Nephron (organoid): ENCODE measurements around the gene FAM200A.
"Not testable (repeated sequence)": the region's sequence is repeated elsewhere in the genome, so short reads cannot be mapped to it uniquely, and the experiment has no call there.

Experiments used
- H3K27ac Mint-ChIP-seq, 3 experiments: 2 replicates each; pipeline ENCODE4 v1.8.0; 2020; ENCODE audit warnings: mixed read lengths in 3 of 3, mild to moderate bottlenecking in 2 of 3, moderate library complexity in 1 of 3
- H3K27me3 Mint-ChIP-seq: 2 replicates; pipeline ENCODE4 v1.8.0; 2021; ENCODE audit warnings: low read depth, mild to moderate bottlenecking, moderate library complexity, mixed read lengths
- H3K36me3 Mint-ChIP-seq: 2 replicates; pipeline ENCODE4 v1.8.0; 2020; ENCODE audit warnings: low read depth, mixed read lengths
- H3K4me1 Mint-ChIP-seq: 2 replicates; pipeline ENCODE4 v1.8.0; 2020; ENCODE audit warnings: mixed read lengths
- H3K4me3 Mint-ChIP-seq, 3 experiments: 2 replicates each; pipeline ENCODE4 v1.8.0; 2020; ENCODE audit warnings: mild to moderate bottlenecking in 3 of 3, mixed read lengths in 3 of 3, moderate library complexity in 2 of 3
- H3K9me3 Mint-ChIP-seq: 2 replicates; pipeline ENCODE4 v1.8.0; 2020; ENCODE audit warnings: mixed read lengths
- TF ChIP-seq, protein P1 (sequence below), 3 experiments: fragments of 200-600 bp; sonication (generic); IDR thresholded peaks; one replicate each; pipeline ENCODE4 v1.5.0; 2021; ENCODE audit warnings: antibody characterized with exemption in 3 of 3; ENCODE audit not compliant: unreplicated experiment in 3 of 3

FAM200A gene

DNA sequence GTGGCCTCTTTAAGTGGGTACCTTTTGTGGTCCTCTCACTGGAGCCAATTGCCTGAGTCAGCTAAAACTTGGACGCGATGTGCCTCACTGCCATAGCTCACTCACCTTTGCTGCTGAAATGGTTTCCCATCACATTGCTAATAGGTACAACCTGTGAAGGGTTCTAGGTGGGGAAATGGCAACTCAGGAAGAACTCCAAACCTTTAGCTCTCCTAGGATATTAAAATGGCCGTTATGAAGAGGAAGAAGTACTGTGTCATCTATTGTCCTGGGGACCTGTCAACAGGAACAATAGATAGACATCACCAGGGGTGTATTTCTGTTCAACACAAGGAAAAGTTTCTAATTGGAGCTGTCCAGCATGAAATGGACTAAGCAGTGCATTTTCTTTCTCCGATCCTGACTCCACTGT, 5.3 kb upstream of the FAM200A start:
- H3K36me3 Mint-ChIP-seq, result peaks cover 36% of the 10 kb centered on the region
- peak overlapping the region; percentile 90 to 99 (median 97) for H3K27ac Mint-ChIP-seq
- H3K4me3 Mint-ChIP-seq, result peak overlapping the region; percentile 95 to 98 (median 97)
- no peaks in the 10 kb centered on the region for H3K9me3 Mint-ChIP-seq
- no peaks in the 10 kb centered on the region for H3K27me3 Mint-ChIP-seq
- TF ChIP-seq, protein P1, sequence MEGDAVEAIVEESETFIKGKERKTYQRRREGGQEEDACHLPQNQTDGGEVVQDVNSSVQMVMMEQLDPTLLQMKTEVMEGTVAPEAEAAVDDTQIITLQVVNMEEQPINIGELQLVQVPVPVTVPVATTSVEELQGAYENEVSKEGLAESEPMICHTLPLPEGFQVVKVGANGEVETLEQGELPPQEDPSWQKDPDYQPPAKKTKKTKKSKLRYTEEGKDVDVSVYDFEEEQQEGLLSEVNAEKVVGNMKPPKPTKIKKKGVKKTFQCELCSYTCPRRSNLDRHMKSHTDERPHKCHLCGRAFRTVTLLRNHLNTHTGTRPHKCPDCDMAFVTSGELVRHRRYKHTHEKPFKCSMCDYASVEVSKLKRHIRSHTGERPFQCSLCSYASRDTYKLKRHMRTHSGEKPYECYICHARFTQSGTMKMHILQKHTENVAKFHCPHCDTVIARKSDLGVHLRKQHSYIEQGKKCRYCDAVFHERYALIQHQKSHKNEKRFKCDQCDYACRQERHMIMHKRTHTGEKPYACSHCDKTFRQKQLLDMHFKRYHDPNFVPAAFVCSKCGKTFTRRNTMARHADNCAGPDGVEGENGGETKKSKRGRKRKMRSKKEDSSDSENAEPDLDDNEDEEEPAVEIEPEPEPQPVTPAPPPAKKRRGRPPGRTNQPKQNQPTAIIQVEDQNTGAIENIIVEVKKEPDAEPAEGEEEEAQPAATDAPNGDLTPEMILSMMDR (IDR thresholded peaks at IDR 0.05; ENCODE audit: unreplicated experiment in 3 of 3), result no peak
- H3K4me1 Mint-ChIP-seq, result peaks cover 29% of the 10 kb centered on the region

DNA sequence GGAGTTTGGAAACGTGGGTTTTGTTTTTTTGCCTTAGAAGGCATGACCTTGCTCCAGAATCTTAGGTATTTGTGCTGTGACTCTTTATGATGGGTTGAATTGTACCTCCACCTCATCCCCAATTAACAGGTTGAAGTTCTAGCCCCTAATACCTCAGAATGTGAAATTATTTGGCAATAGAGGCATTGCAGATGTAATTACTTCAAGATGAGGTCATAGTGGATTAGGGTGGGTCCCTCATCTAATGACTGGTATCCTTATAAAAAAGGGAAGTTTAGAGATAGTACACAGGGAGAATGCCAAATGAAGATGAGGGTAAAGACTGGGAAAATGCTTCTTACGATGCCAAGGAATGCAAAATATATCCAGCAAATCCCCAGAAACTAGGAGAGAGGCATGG, 3.0 kb upstream of the FAM200A start:
- TF ChIP-seq, protein P1 (IDR thresholded peaks at IDR 0.05; ENCODE audit: unreplicated experiment in 3 of 3), result no peak
- H3K4me3 Mint-ChIP-seq, result peak overlapping the region; percentile 9 to 72 (median 54)

DNA sequence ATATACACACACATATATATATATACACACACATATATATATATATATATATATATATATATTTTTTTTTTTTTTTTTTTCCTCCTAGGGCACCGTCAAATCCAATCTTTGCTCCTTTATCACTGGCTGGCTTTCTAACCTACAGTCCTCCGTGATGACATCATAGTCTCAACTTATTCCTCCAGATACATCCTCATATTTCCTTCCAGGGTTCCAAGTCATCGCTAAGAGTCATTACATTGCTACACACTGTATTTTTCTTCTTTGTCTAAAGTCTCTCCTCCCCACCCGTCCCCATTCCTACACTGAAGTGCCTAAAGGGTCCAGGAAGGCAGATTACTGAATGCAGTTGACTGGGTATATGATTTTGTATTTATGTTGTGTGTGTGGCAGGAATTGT, 1.1 kb upstream of the FAM200A start:
- Mint-ChIP-seq H3K27me3 (no peaks in the 10 kb centered on the region), H3K4me3 (peak overlapping the region; percentile 73 to 96 (median 73)), H3K27ac (peak overlapping the region in 1 of 3 experiments; percentile 84), H3K36me3 (peaks cover 55% of the 10 kb centered on the region), H3K9me3 (peaks cover 13% of the 10 kb centered on the region), H3K4me1 (peaks cover 24% of the 10 kb centered on the region)
- TF ChIP-seq, protein P1 (IDR thresholded peaks at IDR 0.05; ENCODE audit: unreplicated experiment in 3 of 3), result no peak

More for the DNA sequence above, 3.0 kb upstream of the FAM200A start:
- H3K36me3 Mint-ChIP-seq, result peaks cover 38% of the 10 kb centered on the region
- no peak overlapping the region for H3K27ac Mint-ChIP-seq
- H3K9me3 Mint-ChIP-seq, result peaks cover 4% of the 10 kb centered on the region
- H3K4me1 Mint-ChIP-seq, result peaks cover 26% of the 10 kb centered on the region
- no peaks in the 10 kb centered on the region for H3K27me3 Mint-ChIP-seq

DNA sequence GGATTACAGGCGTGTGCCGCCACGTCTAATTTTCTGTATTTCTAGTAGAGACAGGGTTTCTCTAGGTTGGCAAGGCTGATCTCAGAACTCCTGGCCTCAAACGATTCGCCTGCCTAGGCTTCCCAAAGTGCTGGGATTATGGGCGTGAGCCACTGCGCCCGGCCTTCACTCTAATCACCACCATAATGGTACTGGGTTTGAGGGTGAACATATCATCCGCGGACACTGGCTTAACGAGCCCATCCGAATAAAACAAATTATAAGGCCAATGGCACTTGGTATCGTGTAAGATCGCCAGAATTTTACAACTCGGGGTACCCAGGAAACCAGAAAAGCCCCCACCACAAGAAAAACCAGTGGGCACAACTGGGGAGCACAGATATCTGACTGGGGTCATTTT, 580 bp downstream of the FAM200A start:
- TF ChIP-seq, protein P1 (IDR thresholded peaks at IDR 0.05; ENCODE audit: unreplicated experiment in 3 of 3), result no peak
- H3K27me3 Mint-ChIP-seq, result no peaks in the 10 kb centered on the region
- peaks cover 72% of the 10 kb centered on the region for H3K36me3 Mint-ChIP-seq

DNA sequence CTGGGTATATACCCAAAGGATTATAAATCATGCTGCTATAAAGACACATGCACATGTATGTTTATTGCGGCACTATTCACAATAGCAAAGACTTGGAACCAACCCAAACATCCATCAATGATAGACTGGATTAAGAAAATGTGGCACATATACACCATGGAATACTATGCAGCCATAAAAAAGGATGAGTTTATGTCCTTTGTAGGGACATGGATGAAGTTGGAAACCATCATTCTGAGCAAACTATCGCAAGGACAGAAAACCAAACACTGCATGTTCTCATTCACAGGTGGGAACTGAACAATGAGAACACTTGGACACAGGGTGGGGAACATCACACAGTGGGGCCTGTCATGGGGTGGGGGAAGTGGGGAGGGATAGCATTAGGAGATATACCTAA, 2.4 kb downstream of the FAM200A start:
- not testable (repeated sequence) for H3K27me3 Mint-ChIP-seq, H3K27ac Mint-ChIP-seq
- peaks cover 15% of the 10 kb centered on the region for H3K4me1 Mint-ChIP-seq
- peak overlapping the region; percentile 45 to 86 (median 46) for H3K4me3 Mint-ChIP-seq
- H3K9me3 Mint-ChIP-seq, result peaks cover 25% of the 10 kb centered on the region
- peaks cover 78% of the 10 kb centered on the region for H3K36me3 Mint-ChIP-seq

More for the DNA sequence above, 580 bp downstream of the FAM200A start:
- Mint-ChIP-seq H3K4me3 (peak overlapping the region; percentile 96), H3K4me1 (peaks cover 15% of the 10 kb centered on the region), H3K27ac (peak overlapping the region; percentile 82 to 87 (median 84)), H3K9me3 (peaks cover 22% of the 10 kb centered on the region)

DNA sequence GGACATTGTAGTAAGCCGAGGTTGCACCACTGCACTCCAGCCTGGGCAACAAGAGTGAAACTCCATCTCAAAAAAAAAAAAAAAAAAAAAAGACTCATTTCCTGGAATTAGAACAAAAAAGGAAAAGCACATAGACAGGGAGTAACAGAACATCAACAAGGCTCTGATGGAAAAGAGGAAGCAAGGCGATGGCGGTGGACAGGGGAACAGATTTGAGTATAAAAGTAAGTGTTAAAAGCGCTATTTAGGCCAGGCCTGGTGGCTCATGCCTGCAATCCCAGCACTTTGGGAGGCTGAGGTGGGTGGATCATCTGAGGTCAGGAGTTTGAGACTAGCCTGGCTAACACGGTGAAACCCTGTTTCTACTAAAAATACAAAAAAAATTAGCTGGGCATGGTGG, 6.6 kb downstream of the FAM200A start:
- H3K27ac Mint-ChIP-seq, H3K4me1 Mint-ChIP-seq, H3K27me3 Mint-ChIP-seq, H3K4me3 Mint-ChIP-seq: not testable (repeated sequence)
- Mint-ChIP-seq H3K9me3 (peaks cover 50% of the 10 kb centered on the region), H3K36me3 (peaks cover 91% of the 10 kb centered on the region)

DNA sequence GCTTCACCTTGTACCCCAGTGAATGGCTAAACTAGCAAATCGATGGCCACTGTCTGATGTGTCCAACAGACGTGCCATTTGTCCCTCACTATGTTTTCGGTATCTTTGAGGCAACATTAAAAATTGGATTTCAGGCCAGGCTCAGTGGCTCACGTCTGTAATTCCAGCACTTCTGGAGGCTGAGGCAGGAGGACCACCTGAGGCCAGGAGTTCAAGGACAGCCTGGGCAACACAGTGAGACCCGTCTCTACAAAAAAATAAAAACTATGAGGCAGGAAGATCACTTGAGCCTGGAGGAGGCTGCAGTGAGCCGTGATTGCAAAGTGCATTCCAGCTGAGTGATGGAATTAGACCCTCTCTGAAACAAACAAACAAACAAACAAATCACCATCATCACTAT, 8.0 kb downstream of the FAM200A start:
- Mint-ChIP-seq H3K36me3 (peaks cover 86% of the 10 kb centered on the region), H3K27me3 (peaks cover 7% of the 10 kb centered on the region), H3K4me3 (no peak overlapping the region), H3K27ac (no peak overlapping the region), H3K9me3 (peaks cover 53% of the 10 kb centered on the region), H3K4me1 (no peaks in the 10 kb centered on the region)
- TF ChIP-seq, protein P1 (IDR thresholded peaks at IDR 0.05; ENCODE audit: unreplicated experiment in 3 of 3), result no peak
